Activated CD4-positive, alpha-beta T cell treated with anti-CD3 and anti-CD28 coated beads for 36 hours (primary cell): ENCODE measurements around the gene DAZ3. TPM values are rescaled to one million over a fixed set of nuclear protein-coding genes. Genes with fewer than 3 reads are reported as not detected.
"Not testable (repeated sequence)": the region's sequence is repeated elsewhere in the genome, so short reads cannot be mapped to it uniquely, and the experiment has no call there.

Source experiments
- ATAC-seq: fragments of 200-7000 bp; cut with Tn5 transposase; one replicate; pipeline ENCODE4 v1.10.0; 2021; ENCODE audit warnings: mild to moderate bottlenecking, moderate library complexity
- CTCF ChIA-PET: fragments of 350-600 bp; sonication (Branson Sonifier 250); formaldehyde crosslinking; loops from one replicate; lab custom pipeline; 2021; ENCODE audit warnings: antibody characterized with exemption; lab: Charles Lee
- POLR2A ChIA-PET: fragments of 350-600 bp; sonication (Branson Sonifier 250); formaldehyde crosslinking; loops from one replicate; lab custom pipeline; 2021; ENCODE audit warnings: antibody characterized with exemption, inconsistent platforms; lab: Charles Lee
- DNase-seq: peaks from one replicate; pipeline ENCODE4 v3.0.0-alpha.2; 2020
- H3K27ac Mint-ChIP-seq: one replicate; pipeline ENCODE4 v1.8.0; 2021; ENCODE audit warnings: mixed read lengths
- H3K27me3 Mint-ChIP-seq: one replicate; pipeline ENCODE4 v1.8.0; 2021; ENCODE audit warnings: mixed read lengths
- H3K36me3 Mint-ChIP-seq: one replicate; pipeline ENCODE4 v1.8.0; 2021; ENCODE audit warnings: low read depth, mixed read lengths
- H3K4me1 Mint-ChIP-seq: one replicate; pipeline ENCODE4 v1.8.0; 2021; ENCODE audit warnings: mixed read lengths
- H3K4me3 Mint-ChIP-seq: one replicate; pipeline ENCODE4 v1.8.0; 2021; ENCODE audit warnings: mild to moderate bottlenecking, moderate library complexity, mixed read lengths
- H3K9me3 Mint-ChIP-seq: one replicate; pipeline ENCODE4 v1.8.0; 2021; ENCODE audit warnings: low read depth, mixed read lengths
- intact Hi-C, 2 experiments: fragments of 100-400 bp; cut with DNase I in 1 of 2; cut with micrococcal nuclease in 1 of 2; formaldehyde crosslinking; loops; one replicate each; pipeline versions ENCODE4 v1.14.2 to v1.15.1; 2022 to 2024; cut with DNase I, micrococcal nuclease
- total RNA-seq, 2 experiments: library from RNA; stranded (reverse); gene quantifications; one replicate each; pipeline ENCODE4 v1.2.3, GENCODE V29; 2021

The DAZ3 gene, protein sequence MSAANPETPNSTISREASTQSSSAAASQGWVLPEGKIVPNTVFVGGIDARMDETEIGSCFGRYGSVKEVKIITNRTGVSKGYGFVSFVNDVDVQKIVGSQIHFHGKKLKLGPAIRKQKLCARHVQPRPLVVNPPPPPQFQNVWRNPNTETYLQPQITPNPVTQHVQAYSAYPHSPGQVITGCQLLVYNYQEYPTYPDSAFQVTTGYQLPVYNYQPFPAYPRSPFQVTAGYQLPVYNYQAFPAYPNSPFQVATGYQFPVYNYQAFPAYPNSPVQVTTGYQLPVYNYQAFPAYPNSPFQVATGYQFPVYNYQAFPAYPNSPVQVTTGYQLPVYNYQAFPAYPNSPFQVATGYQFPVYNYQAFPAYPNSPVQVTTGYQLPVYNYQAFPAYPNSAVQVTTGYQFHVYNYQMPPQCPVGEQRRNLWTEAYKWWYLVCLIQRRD
- total RNA-seq, result not detected

DNA sequence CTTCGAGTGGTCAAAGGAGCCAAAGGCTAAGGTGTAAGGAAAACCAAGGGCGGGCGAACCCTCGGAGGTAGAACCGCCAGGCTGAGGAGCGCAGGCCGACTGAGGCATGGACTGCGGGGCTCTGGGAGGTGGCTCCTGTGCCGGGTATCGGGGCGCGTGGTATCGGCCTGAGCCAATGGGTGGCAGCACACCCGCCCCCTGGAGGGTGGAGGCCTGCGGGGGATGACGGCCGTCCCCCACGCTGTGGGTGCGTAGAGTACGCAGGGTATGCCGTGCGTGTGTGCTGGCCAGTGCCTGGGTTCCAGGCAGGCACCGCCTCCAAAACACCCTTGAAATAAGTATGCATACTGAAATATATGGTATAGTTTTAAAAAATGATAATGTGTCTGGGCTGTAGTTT lies at the start of gene DAZ3:
Gene DAZ3, minus strand, starts transcription at position 101 of the 400 bp plus-strand sequence. CDS start 208 bp downstream, outside the sequence.
- intact Hi-C loops, CTCF ChIA-PET, POLR2A ChIA-PET: not testable (repeated sequence)

DNA sequence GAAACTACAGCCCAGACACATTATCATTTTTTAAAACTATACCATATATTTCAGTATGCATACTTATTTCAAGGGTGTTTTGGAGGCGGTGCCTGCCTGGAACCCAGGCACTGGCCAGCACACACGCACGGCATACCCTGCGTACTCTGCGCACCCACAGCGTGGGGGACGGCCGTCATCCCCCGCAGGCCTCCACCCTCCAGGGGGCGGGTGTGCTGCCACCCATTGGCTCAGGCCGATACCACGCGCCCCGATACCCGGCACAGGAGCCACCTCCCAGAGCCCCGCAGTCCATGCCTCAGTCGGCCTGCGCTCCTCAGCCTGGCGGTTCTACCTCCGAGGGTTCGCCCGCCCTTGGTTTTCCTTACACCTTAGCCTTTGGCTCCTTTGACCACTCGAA lies 20.4 kb upstream of the DAZ3 start, which contains the start of gene DAZ4:
Gene DAZ4, plus strand, starts transcription at position 301 of the 400 bp plus-strand sequence. CDS start 208 bp downstream, outside the sequence.
- CTCF ChIA-PET, ATAC-seq, H3K4me1 Mint-ChIP-seq, DNase-seq, H3K36me3 Mint-ChIP-seq, H3K4me3 Mint-ChIP-seq, POLR2A ChIA-PET, H3K27me3 Mint-ChIP-seq, intact Hi-C loops, H3K27ac Mint-ChIP-seq, H3K9me3 Mint-ChIP-seq: not testable (repeated sequence)

More for the DNA sequence above, at the start of gene DAZ3:
- H3K4me1 Mint-ChIP-seq, H3K9me3 Mint-ChIP-seq, H3K36me3 Mint-ChIP-seq, H3K27ac Mint-ChIP-seq, DNase-seq, H3K27me3 Mint-ChIP-seq, ATAC-seq, H3K4me3 Mint-ChIP-seq: not testable (repeated sequence)

DNA sequence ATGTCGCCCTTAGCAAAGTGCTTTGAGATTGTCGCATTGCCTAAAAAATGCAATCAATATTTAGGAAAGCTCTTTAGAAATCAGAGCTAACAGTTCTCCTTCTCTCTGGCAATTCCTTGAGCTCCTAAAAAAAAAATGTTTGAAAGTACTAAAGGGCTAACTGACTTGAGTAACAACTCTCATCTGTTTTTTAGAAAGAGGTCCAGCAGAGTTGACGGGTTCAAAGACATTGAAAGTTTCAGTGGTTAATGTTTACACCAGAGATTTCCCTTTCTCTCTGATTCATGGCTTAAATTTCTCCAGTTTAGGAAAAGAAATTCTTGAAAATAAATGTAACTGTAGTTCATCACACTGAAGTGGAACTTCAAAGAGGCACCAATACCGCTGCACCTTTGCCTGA lies 11.9 kb upstream of the DAZ3 start:
- H3K27me3 Mint-ChIP-seq, CTCF ChIA-PET, POLR2A ChIA-PET, H3K27ac Mint-ChIP-seq, H3K36me3 Mint-ChIP-seq, intact Hi-C loops, H3K4me3 Mint-ChIP-seq, ATAC-seq, H3K9me3 Mint-ChIP-seq, DNase-seq, H3K4me1 Mint-ChIP-seq: not testable (repeated sequence)

GRCh38 chrY:24824184-24824879 lies 11.1 kb upstream of the DAZ3 start:
- ATAC-seq, H3K4me3 Mint-ChIP-seq, CTCF ChIA-PET, intact Hi-C loops, POLR2A ChIA-PET, H3K27me3 Mint-ChIP-seq, H3K4me1 Mint-ChIP-seq, H3K36me3 Mint-ChIP-seq, DNase-seq, H3K27ac Mint-ChIP-seq, H3K9me3 Mint-ChIP-seq: not testable (repeated sequence)

DNA sequence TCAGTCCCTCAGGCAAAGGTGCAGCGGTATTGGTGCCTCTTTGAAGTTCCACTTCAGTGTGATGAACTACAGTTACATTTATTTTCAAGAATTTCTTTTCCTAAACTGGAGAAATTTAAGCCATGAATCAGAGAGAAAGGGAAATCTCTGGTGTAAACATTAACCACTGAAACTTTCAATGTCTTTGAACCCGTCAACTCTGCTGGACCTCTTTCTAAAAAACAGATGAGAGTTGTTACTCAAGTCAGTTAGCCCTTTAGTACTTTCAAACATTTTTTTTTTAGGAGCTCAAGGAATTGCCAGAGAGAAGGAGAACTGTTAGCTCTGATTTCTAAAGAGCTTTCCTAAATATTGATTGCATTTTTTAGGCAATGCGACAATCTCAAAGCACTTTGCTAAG lies 8.6 kb upstream of the DAZ3 start:
- H3K27ac Mint-ChIP-seq, H3K27me3 Mint-ChIP-seq, ATAC-seq, H3K36me3 Mint-ChIP-seq, CTCF ChIA-PET, intact Hi-C loops, DNase-seq, H3K9me3 Mint-ChIP-seq, H3K4me3 Mint-ChIP-seq, H3K4me1 Mint-ChIP-seq, POLR2A ChIA-PET: not testable (repeated sequence)

Other genes starting within 250 kb of the DAZ3 start
- gene BPY2B, start 195.4 kb downstream of the DAZ3 start, total RNA-seq, result not detected
- not detected for gene DAZ4, start 20.5 kb upstream of the DAZ3 start, total RNA-seq
- not detected for gene BPY2C, start 238.7 kb upstream of the DAZ3 start, total RNA-seq